ENCODE results near the gene KCNH2.

Gene KCNH2

GRCh38 chr7:150938566-150938965 is 39.6 kb downstream of the KCNH2 start:
- no peak for TF ChIP-seq CTCF (IDR thresholded peaks at IDR 0.05; ENCODE audit: insufficient read depth, low read depth, low read length, missing control alignments)
- DNase-seq (ENCODE audit: low read depth): no peak
- no peak overlapping the region for H3K4me3 ChIP-seq (ENCODE audit: low read length)

GRCh38 chr7:150937848-150938561 is 40.1 kb downstream of the KCNH2 start:
- peak; percentile 78 for DNase-seq (ENCODE audit: low read depth)
- no peak for TF ChIP-seq CTCF (IDR thresholded peaks at IDR 0.05; ENCODE audit: insufficient read depth, low read depth, low read length, missing control alignments)
- no peak overlapping the region for H3K4me3 ChIP-seq (ENCODE audit: low read length)

GRCh38 chr7:150936018-150936417 is 42.1 kb downstream of the KCNH2 start:
- no peak for DNase-seq (ENCODE audit: low read depth)
- H3K4me3 ChIP-seq (ENCODE audit: low read length): no peak overlapping the region
- TF ChIP-seq CTCF (IDR thresholded peaks at IDR 0.05; ENCODE audit: insufficient read depth, low read depth, low read length, missing control alignments): no peak

- TF ChIP-seq CTCF (IDR thresholded peaks at IDR 0.05; ENCODE audit: insufficient read depth, low read depth, low read length, missing control alignments): no peak
- DNase-seq (ENCODE audit: low read depth): no peak
- no peak overlapping the region for H3K4me3 ChIP-seq (ENCODE audit: low read length)
Observed at GRCh38 chr7:150935149-150935548, 43.0 kb downstream of the KCNH2 start.

GRCh38 chr7:150934045-150934766 is 43.9 kb downstream of the KCNH2 start:
- no peak overlapping the region for H3K4me3 ChIP-seq (ENCODE audit: low read length)
- TF ChIP-seq CTCF (IDR thresholded peaks at IDR 0.05; ENCODE audit: insufficient read depth, low read depth, low read length, missing control alignments): no peak
- no peak for DNase-seq (ENCODE audit: low read depth)

- no peak overlapping the region for H3K4me3 ChIP-seq (ENCODE audit: low read length)
- DNase-seq (ENCODE audit: low read depth): no peak
- no peak for TF ChIP-seq CTCF (IDR thresholded peaks at IDR 0.05; ENCODE audit: insufficient read depth, low read depth, low read length, missing control alignments)
Observed at GRCh38 chr7:150931199-150931869, 46.8 kb downstream of the KCNH2 start.
